ENCODE results near the gene PITX3.

Gene PITX3

GRCh38 chr10:102287538-102287937 is 46.2 kb upstream of the PITX3 start (continued):
- TF ChIP-seq CSRNP3 (CRISPR knock-in tag; IDR thresholded peaks at IDR 0.05) (no peak), ARNTL (CRISPR knock-in tag; IDR thresholded peaks at IDR 0.05; ENCODE audit: borderline replicate concordance, low read depth) (no peak), ISL1 (CRISPR knock-in tag; IDR thresholded peaks at IDR 0.05) (no peak), CREB5 (CRISPR knock-in tag; IDR thresholded peaks at IDR 0.05; ENCODE audit: low read depth) (no peak)

- TF ChIP-seq ESRRG (CRISPR knock-in tag; IDR thresholded peaks at IDR 0.05) (no peak), GLIS3 (CRISPR knock-in tag; IDR thresholded peaks at IDR 0.05) (no peak), ZFP30 (CRISPR knock-in tag; IDR thresholded peaks at IDR 0.05) (no peak)
- no peak for ATAC-seq
Measured at GRCh38 chr10:102286216-102286615, 44.9 kb upstream of the PITX3 start.

GRCh38 chr10:102285133-102285532 is 43.8 kb upstream of the PITX3 start:
- TF ChIP-seq SNAI2 (CRISPR knock-in tag; IDR thresholded peaks at IDR 0.05) (no peak), ZFP30 (CRISPR knock-in tag; IDR thresholded peaks at IDR 0.05) (no peak), ZNF8 (CRISPR knock-in tag; IDR thresholded peaks at IDR 0.05) (no peak), ZNF565 (CRISPR knock-in tag; conservative IDR thresholded peaks at IDR 0.05; ENCODE audit: low read depth) (no peak), TOX (CRISPR knock-in tag; IDR thresholded peaks at IDR 0.05; ENCODE audit: borderline replicate concordance) (no peak), BACH2 (CRISPR knock-in tag; IDR thresholded peaks at IDR 0.05; ENCODE audit: borderline replicate concordance) (no peak), CREB5 (CRISPR knock-in tag; IDR thresholded peaks at IDR 0.05; ENCODE audit: low read depth) (no peak), ESRRG (CRISPR knock-in tag; IDR thresholded peaks at IDR 0.05) (no peak), ISL1 (CRISPR knock-in tag; IDR thresholded peaks at IDR 0.05) (no peak), GLIS3 (CRISPR knock-in tag; IDR thresholded peaks at IDR 0.05) (no peak), CSRNP3 (CRISPR knock-in tag; IDR thresholded peaks at IDR 0.05) (no peak)
- TF ChIP-seq, protein P1, sequence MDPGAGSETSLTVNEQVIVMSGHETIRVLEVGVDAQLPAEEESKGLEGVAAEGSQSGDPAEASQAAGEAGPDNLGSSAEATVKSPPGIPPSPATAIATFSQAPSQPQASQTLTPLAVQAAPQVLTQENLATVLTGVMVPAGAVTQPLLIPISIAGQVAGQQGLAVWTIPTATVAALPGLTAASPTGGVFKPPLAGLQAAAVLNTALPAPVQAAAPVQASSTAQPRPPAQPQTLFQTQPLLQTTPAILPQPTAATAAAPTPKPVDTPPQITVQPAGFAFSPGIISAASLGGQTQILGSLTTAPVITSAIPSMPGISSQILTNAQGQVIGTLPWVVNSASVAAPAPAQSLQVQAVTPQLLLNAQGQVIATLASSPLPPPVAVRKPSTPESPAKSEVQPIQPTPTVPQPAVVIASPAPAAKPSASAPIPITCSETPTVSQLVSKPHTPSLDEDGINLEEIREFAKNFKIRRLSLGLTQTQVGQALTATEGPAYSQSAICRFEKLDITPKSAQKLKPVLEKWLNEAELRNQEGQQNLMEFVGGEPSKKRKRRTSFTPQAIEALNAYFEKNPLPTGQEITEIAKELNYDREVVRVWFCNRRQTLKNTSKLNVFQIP (CRISPR knock-in tag; IDR thresholded peaks at IDR 0.05; ENCODE audit: borderline replicate concordance, low read depth): no peak
- ATAC-seq: no peak

DNA sequence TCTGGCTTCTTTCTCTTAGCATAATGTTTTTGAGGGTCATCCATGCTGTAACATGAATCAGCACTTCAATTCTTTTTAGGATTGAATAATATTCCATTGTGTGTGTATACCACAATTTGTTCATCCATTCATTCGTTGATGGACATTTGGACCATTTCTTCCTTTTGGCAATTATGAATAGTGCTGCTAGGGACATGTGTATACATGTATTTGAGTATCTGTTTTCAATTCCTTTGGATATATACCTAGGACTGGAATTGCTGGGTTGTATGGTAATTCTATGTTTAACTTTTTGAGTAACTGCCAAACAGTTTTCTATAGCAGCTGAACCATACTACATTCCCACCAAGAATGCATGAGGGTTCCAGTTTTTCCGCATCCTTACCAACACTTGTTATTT is 43.2 kb upstream of the PITX3 start:
- ATAC-seq: no peak
- no peak for TF ChIP-seq ZNF565 (CRISPR knock-in tag; conservative IDR thresholded peaks at IDR 0.05; ENCODE audit: low read depth)
- no peak for TF ChIP-seq ARNTL (CRISPR knock-in tag; IDR thresholded peaks at IDR 0.05; ENCODE audit: borderline replicate concordance, low read depth)
- TF ChIP-seq RARB (CRISPR knock-in tag; IDR thresholded peaks at IDR 0.05): no peak
- no peak for TF ChIP-seq TCF4 (CRISPR knock-in tag; IDR thresholded peaks at IDR 0.05; ENCODE audit: borderline replicate concordance)
- no peak for TF ChIP-seq ISL1 (CRISPR knock-in tag; IDR thresholded peaks at IDR 0.05)
- no peak for TF ChIP-seq ZFP30 (CRISPR knock-in tag; IDR thresholded peaks at IDR 0.05)
- no peak for TF ChIP-seq BACH2 (CRISPR knock-in tag; IDR thresholded peaks at IDR 0.05; ENCODE audit: borderline replicate concordance)
- TF ChIP-seq SNAI2 (CRISPR knock-in tag; IDR thresholded peaks at IDR 0.05): no peak
- no peak for TF ChIP-seq OSR1 (CRISPR knock-in tag; IDR thresholded peaks at IDR 0.05)
- TF ChIP-seq ESRRG (CRISPR knock-in tag; IDR thresholded peaks at IDR 0.05): no peak
- TF ChIP-seq ZNF8 (CRISPR knock-in tag; IDR thresholded peaks at IDR 0.05): no peak

DNA sequence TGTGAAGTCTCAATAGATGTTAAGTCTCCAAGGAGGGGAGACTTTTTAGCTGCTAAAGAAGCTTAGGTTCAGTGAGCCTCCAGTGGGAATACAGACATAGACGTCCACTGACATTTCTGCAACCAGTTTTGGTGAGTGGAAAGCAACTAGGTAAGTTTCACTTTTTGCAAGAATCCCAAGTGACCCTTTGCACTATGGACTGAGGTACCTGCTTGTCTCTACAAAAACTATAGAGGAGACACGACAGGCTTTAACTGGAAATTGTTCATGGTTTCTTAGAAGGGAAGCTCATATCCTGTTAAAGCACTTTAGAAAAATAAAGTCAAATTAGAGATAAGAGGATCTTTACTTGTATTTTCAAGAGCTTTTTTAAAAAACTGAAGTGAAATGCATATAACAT is 42.6 kb upstream of the PITX3 start:
- no peak for ATAC-seq
- TF ChIP-seq TOX (CRISPR knock-in tag; IDR thresholded peaks at IDR 0.05; ENCODE audit: borderline replicate concordance): no peak
- TF ChIP-seq RARB (CRISPR knock-in tag; IDR thresholded peaks at IDR 0.05): no peak
- TF ChIP-seq CSRNP3 (CRISPR knock-in tag; IDR thresholded peaks at IDR 0.05): no peak
- TF ChIP-seq ARNTL (CRISPR knock-in tag; IDR thresholded peaks at IDR 0.05; ENCODE audit: borderline replicate concordance, low read depth): no peak
- TF ChIP-seq PATZ1 (CRISPR knock-in tag; IDR thresholded peaks at IDR 0.05; ENCODE audit: borderline replicate concordance): no peak
- TF ChIP-seq GLIS3 (CRISPR knock-in tag; IDR thresholded peaks at IDR 0.05): no peak
- no peak for TF ChIP-seq ZNF70 (CRISPR knock-in tag; IDR thresholded peaks at IDR 0.05)
- TF ChIP-seq CREB5 (CRISPR knock-in tag; IDR thresholded peaks at IDR 0.05; ENCODE audit: low read depth): no peak
- no peak for TF ChIP-seq PPARA (CRISPR knock-in tag; IDR thresholded peaks at IDR 0.05; ENCODE audit: borderline replicate concordance)
- TF ChIP-seq SNAI2 (CRISPR knock-in tag; IDR thresholded peaks at IDR 0.05): no peak
- TF ChIP-seq BACH2 (CRISPR knock-in tag; IDR thresholded peaks at IDR 0.05; ENCODE audit: borderline replicate concordance): no peak
- no peak for TF ChIP-seq CSDC2 (CRISPR knock-in tag; IDR thresholded peaks at IDR 0.05)
- no peak for TF ChIP-seq ISL1 (CRISPR knock-in tag; IDR thresholded peaks at IDR 0.05)
- TF ChIP-seq OSR1 (CRISPR knock-in tag; IDR thresholded peaks at IDR 0.05): no peak

All from SK-N-SH treated with all-trans-retinoic acid at 6 μM for 48 hours (cell line).